H1 (cell line): ENCODE measurements around the gene DKK3. TPM values are rescaled to one million over a fixed set of nuclear protein-coding genes. Genes with fewer than 3 reads are reported as not detected.
A peak's percentile ranks its signal among the peaks of the same experiment; 100 is the strongest.

Experiments used
- CTCF ChIA-PET: fragments of 300-600 bp; sonication (Branson Sonifier 250); formaldehyde crosslinking; loops from one replicate; lab custom pipeline; 2021; ENCODE audit not compliant: partially characterized antibody; lab: Charles Lee
- POLR2A ChIA-PET: fragments of 300-600 bp; sonication (Branson Sonifier 250); formaldehyde crosslinking; loops from one replicate; lab custom pipeline; 2021; ENCODE audit warnings: inconsistent platforms; ENCODE audit not compliant: partially characterized antibody; lab: Charles Lee
- DNase-seq, 2 experiments: peaks; one replicate each; pipeline versions ENCODE4 v3.0.0 to v3.0.0-alpha.2; 2010 to 2022; ENCODE audit warnings: low spot score in 2 of 2, low read depth in 1 of 2, mixed read lengths in 1 of 2
- FAIRE-seq: peaks from 2 replicates; lab custom pipeline; 2011; peaks lifted over from hg19 to GRCh38; lab: Jason Lieb, UNC
- H2AFZ ChIP-seq: 2 replicates; pipeline ENCODE4 v1.8.1; 2012; ENCODE audit warnings: low read length, inconsistent platforms
- H2AK5ac ChIP-seq: 2 replicates; pipeline ENCODE4 v1.6.1; 2013; ENCODE audit warnings: low read depth, low read length
- H2BK120ac ChIP-seq: replicated peaks from 2 replicates; pipeline ENCODE3; 2013; ENCODE audit warnings: low read depth, low read length, inconsistent platforms
- H2BK12ac ChIP-seq: 2 replicates; pipeline ENCODE4 v1.6.1; 2013; ENCODE audit warnings: low read depth, low read length
- H2BK15ac ChIP-seq: 2 replicates; pipeline ENCODE4 v1.6.1; 2013; ENCODE audit warnings: low read length
- H2BK20ac ChIP-seq: 2 replicates; pipeline ENCODE4 v1.6.1; 2013; ENCODE audit warnings: low read length
- H2BK5ac ChIP-seq: 2 replicates; pipeline ENCODE4 v1.6.1; 2013; ENCODE audit warnings: low read depth, low read length
- H3K14ac ChIP-seq: 2 replicates; pipeline ENCODE4 v1.6.1; 2013; ENCODE audit warnings: inconsistent platforms; ENCODE audit not compliant: insufficient read length
- H3K18ac ChIP-seq: 2 replicates; pipeline ENCODE4 v1.6.1; 2013; ENCODE audit warnings: low read length; ENCODE audit errors: extremely low read depth
- H3K23ac ChIP-seq: 2 replicates; pipeline ENCODE4 v1.6.1; 2013; ENCODE audit warnings: inconsistent platforms; ENCODE audit not compliant: insufficient read length
- H3K23me2 ChIP-seq: 2 replicates; pipeline ENCODE4 v1.6.1; 2013; ENCODE audit warnings: low read depth, low read length
- H3K27ac ChIP-seq: 2 replicates; pipeline ENCODE4 v1.6.1; 2011; ENCODE audit warnings: low read depth, low read length, inconsistent platforms
- H3K27me3 ChIP-seq, 4 experiments: replicated peaks in 1 of 4; 1 replicate in 1 of 4; 2 replicates in 3 of 4; pipeline versions ENCODE4 v1.6.1 to v1.8.1; 2011 to 2013; ENCODE audit warnings: low read length in 3 of 4, mild to moderate bottlenecking in 3 of 4, inconsistent platforms in 2 of 4, mixed read lengths in 2 of 4, moderate library complexity in 1 of 4; ENCODE audit not compliant: control insufficient read depth in 3 of 4, insufficient read depth in 3 of 4; ENCODE audit errors: extremely low read depth in 1 of 4
- H3K36me3 ChIP-seq, 4 experiments: 2 replicates each; pipeline versions ENCODE4 v1.6.1 to v1.8.1; 2011 to 2013; ENCODE audit warnings: mild to moderate bottlenecking in 4 of 4, low read length in 3 of 4, moderate library complexity in 2 of 4, control low read depth in 1 of 4, inconsistent platforms in 1 of 4; ENCODE audit not compliant: insufficient read depth in 4 of 4, control insufficient read depth in 2 of 4
- H3K4ac ChIP-seq: replicated peaks from 2 replicates; pipeline ENCODE3; 2013; ENCODE audit warnings: low read length, low read depth, mixed read lengths, inconsistent platforms; ENCODE audit not compliant: insufficient read length
- H3K4me1 ChIP-seq, 4 experiments: replicated peaks in 1 of 4; 1 replicate in 1 of 4; 2 replicates in 3 of 4; pipeline versions ENCODE4 v1.6.1 to v1.8.1; 2011 to 2013; ENCODE audit warnings: low read length in 3 of 4, inconsistent platforms in 2 of 4, mixed read lengths in 1 of 4; ENCODE audit not compliant: insufficient read depth in 4 of 4, control insufficient read depth in 3 of 4
- H3K4me2 ChIP-seq, 2 experiments: 2 replicates each; pipeline versions ENCODE4 v1.6.1 to v1.8.1; 2011 to 2013; ENCODE audit warnings: low read depth in 2 of 2, low read length in 2 of 2, control low read depth in 1 of 2, inconsistent platforms in 1 of 2, mild to moderate bottlenecking in 1 of 2; ENCODE audit not compliant: insufficient read depth in 1 of 2
- H3K4me3 ChIP-seq, 4 experiments: fragments of 200-600, 300-600 bp in 1 of 4; sonication (generic), shearing (Covaris generic), sonication (Bioruptor Twin) in 1 of 4; 2 replicates each; pipeline versions ENCODE4 v1.5.1 to v1.8.1; 2011 to 2016; ENCODE audit warnings: low read length in 4 of 4, low read depth in 3 of 4, control low read depth in 2 of 4, inconsistent platforms in 2 of 4, mild to moderate bottlenecking in 2 of 4, mixed read lengths in 1 of 4, moderate library complexity in 1 of 4; ENCODE audit not compliant: insufficient read depth in 2 of 4; ENCODE audit errors: extremely low read depth in 1 of 4
- H3K56ac ChIP-seq: replicated peaks from 2 replicates; pipeline ENCODE3; 2013; ENCODE audit warnings: low read depth, mild to moderate bottlenecking, mixed read lengths, low read length, inconsistent platforms; ENCODE audit not compliant: insufficient read length
- H3K79me1 ChIP-seq: 2 replicates; pipeline ENCODE4 v1.6.1; 2013; ENCODE audit warnings: low read depth, low read length, control low read depth
- H3K79me2 ChIP-seq, 2 experiments: 2 replicates each; pipeline versions ENCODE4 v1.6.1 to v1.8.1; 2012 to 2013; ENCODE audit warnings: low read length in 2 of 2, mild to moderate bottlenecking in 2 of 2, inconsistent platforms in 1 of 2; ENCODE audit not compliant: insufficient read depth in 2 of 2, control insufficient read depth in 1 of 2
- H3K9ac ChIP-seq, 4 experiments: replicated peaks in 1 of 4; 1 replicate in 1 of 4; 2 replicates in 3 of 4; pipeline versions ENCODE4 v1.6.1 to v1.8.1; 2011 to 2013; ENCODE audit warnings: low read depth in 3 of 4, low read length in 3 of 4, control low read depth in 2 of 4, mild to moderate bottlenecking in 2 of 4, moderate library complexity in 2 of 4, inconsistent platforms in 1 of 4; ENCODE audit errors: extremely low read depth in 1 of 4
- H3K9me3 ChIP-seq, 2 experiments: 2 replicates each; pipeline versions ENCODE4 v1.6.1 to v1.8.1; 2012 to 2013; ENCODE audit warnings: mild to moderate bottlenecking in 2 of 2, moderate library complexity in 2 of 2, control low read depth in 1 of 2, inconsistent platforms in 1 of 2, low read depth in 1 of 2, low read length in 1 of 2, mixed read lengths in 1 of 2; ENCODE audit not compliant: insufficient read depth in 2 of 2
- H4K20me1 ChIP-seq, 2 experiments: replicated peaks in 1 of 2; 2 replicates each; pipeline versions ENCODE3 to v1.8.1; 2011 to 2013; ENCODE audit warnings: inconsistent platforms in 2 of 2, low read length in 2 of 2, mild to moderate bottlenecking in 1 of 2; ENCODE audit not compliant: insufficient read depth in 2 of 2, control insufficient read depth in 1 of 2
- H4K5ac ChIP-seq: 2 replicates; pipeline ENCODE4 v1.6.1; 2013; ENCODE audit warnings: low read length, low read depth, mixed read lengths, inconsistent platforms; ENCODE audit not compliant: insufficient read length
- H4K8ac ChIP-seq: 2 replicates; pipeline ENCODE4 v1.8.0; 2013; ENCODE audit warnings: mild to moderate bottlenecking, moderate library complexity, low read length, inconsistent platforms; ENCODE audit not compliant: insufficient read depth; ENCODE audit errors: extremely low read depth
- H4K91ac ChIP-seq: replicated peaks from 2 replicates; pipeline ENCODE3; 2013; ENCODE audit warnings: low read length, mixed read lengths, inconsistent platforms; ENCODE audit not compliant: insufficient read length
- BACH1 ChIP-seq: IDR thresholded peaks from 2 replicates; pipeline ENCODE4 v1.6.1; 2012; ENCODE audit warnings: low read length, improper control_type of control experiment
- CTCF ChIP-seq, 3 experiments: IDR thresholded peaks; 1 replicate in 2 of 3; 2 replicates in 1 of 3; pipeline versions ENCODE4 v1.5.1 to v1.6.1; 2011; ENCODE audit warnings: low read length in 3 of 3, mild to moderate bottlenecking in 3 of 3, inconsistent platforms in 2 of 3, low read depth in 1 of 3, moderate library complexity in 1 of 3; ENCODE audit not compliant: insufficient read depth in 1 of 3; ENCODE audit errors: control extremely low read depth in 1 of 3
- GTF2F1 ChIP-seq: IDR thresholded peaks from 2 replicates; pipeline ENCODE4 v1.6.1; 2012; ENCODE audit warnings: low read depth, low read length, improper control_type of control experiment, borderline replicate concordance
- NRF1 ChIP-seq: IDR thresholded peaks from 2 replicates; pipeline ENCODE4 v1.6.1; 2011; ENCODE audit warnings: mild to moderate bottlenecking, low read depth, low read length, improper control_type of control experiment
- RAD21 ChIP-seq, 2 experiments: IDR thresholded peaks in 1 of 2; conservative IDR thresholded peaks in 1 of 2; 2 replicates each; pipeline ENCODE4 v1.6.1; 2011; ENCODE audit warnings: low read depth in 2 of 2, low read length in 2 of 2, improper control_type of control experiment in 1 of 2, inconsistent platforms in 1 of 2, mild to moderate bottlenecking in 1 of 2, moderate library complexity in 1 of 2
- USF2 ChIP-seq: IDR thresholded peaks from 2 replicates; pipeline ENCODE4 v1.6.1; 2011; ENCODE audit warnings: low read length, improper control_type of control experiment
- WGBS, 2 experiments: shearing (Covaris generic) in 1 of 2; methylation state at CpG; one replicate each; pipeline versions ENCODE4 v1.1.6 to v1.1.7; 2013 to 2015; ENCODE audit warnings: low lambda C conversion rate in 2 of 2, mixed read lengths in 2 of 2, inconsistent platforms in 1 of 2, low coverage in 1 of 2, missing lambda C conversion rate in 1 of 2; ENCODE audit not compliant: insufficient replicate concordance in 2 of 2, insufficient coverage in 1 of 2, insufficient read length in 1 of 2; ENCODE audit errors: extremely low coverage in 1 of 2, missing lambda C conversion rate in 1 of 2; 5-methylcytosine and 5-hydroxymethylcytosine counted together
- polyA plus RNA-seq, 7 experiments: library from polyadenylated mRNA; depleted of rRNA in 3 of 7; stranded (reverse) in 5 of 7; unstranded in 2 of 7; fragments of >200 nt in 5 of 7; fragments of 200-250 nt in 2 of 7; gene quantifications; 1 replicate in 5 of 7; 2 replicates in 1 of 7; 4 replicates in 1 of 7; pipeline versions ENCODE4 v1.2.1 to v1.2.3, GENCODE V29; 2011 to 2013; ENCODE audit warnings: missing spikeins in 2 of 7, mixed read lengths in 2 of 7
- total RNA-seq: library from RNA; stranded (reverse); fragmentation: NEBNext Ultra II Directional; extraction: Animal tissue kit (Norgen Biotek cat#: 25700); gene quantifications from 2 replicates; pipeline ENCODE4 v1.2.1, GENCODE V29; 2021

Gene DKK3
- total and polyA plus RNA-seq, 2 of the 8 experiments (the other 6 are each of a cell fraction or from before 2014, with no cell fraction given), result 30.0 to 40.1 TPM

GRCh38 chr11:11931461-11932055, 76.9 kb downstream of the DKK3 start:
- no peak overlapping the region for H4K91ac ChIP-seq
- no peak overlapping the region for H2BK20ac ChIP-seq
- H3K18ac ChIP-seq, result no peak overlapping the region
- H3K9me3 ChIP-seq, result no peaks in the 10 kb centered on the region
- H2BK15ac ChIP-seq, result no peak overlapping the region
- FAIRE-seq, result peak; percentile 28
- H3K36me3 ChIP-seq, result peaks cover 0 to 7% (median 0%) of the 10 kb centered on the region in 4 experiments; a peak in 2 of 8 replicates
- H3K4ac ChIP-seq, result no peak overlapping the region
- H2AFZ ChIP-seq, result no peak overlapping the region
- H3K56ac ChIP-seq, result no peak overlapping the region
- H3K79me1 ChIP-seq, result no peaks in the 10 kb centered on the region
- no peak overlapping the region for H3K9ac ChIP-seq
- no peak overlapping the region for H2BK120ac ChIP-seq
- no peak overlapping the region for H3K23ac ChIP-seq
- no peaks in the 10 kb centered on the region for H3K27me3 ChIP-seq
- no peak overlapping the region for H2AK5ac ChIP-seq
- no peak overlapping the region for H3K27ac ChIP-seq
- no peaks in the 10 kb centered on the region for H3K79me2 ChIP-seq
- no peak for DNase-seq
- H3K4me1 ChIP-seq, result no peaks in the 10 kb centered on the region
- no peak overlapping the region for H4K8ac ChIP-seq
- 60% methylated on average over 5 of the region's 5 CpGs; no CpG with 5 or more reads in 1 of the 2 experiments for WGBS, 2 experiments
- ChIA-PET POLR2A (no interaction called here), CTCF (interaction anchor here (0.7 to 2.6 kb wide), 15 partner anchors 11 to 357 kb away, joined by 3 to 42 read pairs (median 5); no protein-coding TSS in a partner anchor)
- no peak overlapping the region for H4K5ac ChIP-seq
- H3K4me3 ChIP-seq, result no peak overlapping the region
- H4K20me1 ChIP-seq, result no peaks in the 10 kb centered on the region
- no peak overlapping the region for H2BK12ac ChIP-seq
- no peak overlapping the region for H3K14ac ChIP-seq
- H2BK5ac ChIP-seq, result no peak overlapping the region
- no peaks in the 10 kb centered on the region for H3K23me2 ChIP-seq
- H3K4me2 ChIP-seq, result no peak overlapping the region
- TF ChIP-seq USF2 (0 out of 2 replicates have a peak, but pooled peaks have one; percentile 46), BACH1 (0 out of 2 replicates have a peak, but pooled peaks have one; percentile 19), GTF2F1 (no peak), CTCF (IDR thresholded peaks at IDR 0.05; ENCODE audit: control extremely low read depth in 1 of 3, insufficient read depth in 1 of 3, low read depth in 1 of 3, low read length in 3 of 3) (peak in 2 of 3 experiments; percentile 56 to 57; a peak in 2 of 4 replicates), NRF1 (no peak), RAD21 (IDR thresholded peaks at IDR 0.05 in 1 of 2, conservative IDR thresholded peaks at IDR 0.05 in 1 of 2; ENCODE audit: low read depth in 2 of 2, low read length in 2 of 2) (peak; percentile 72 to 74)
